ENCODE data around the gene NOS1AP. TPM values are rescaled to one million over a fixed set of nuclear protein-coding genes. Genes with fewer than 3 reads are reported as not detected.
A peak's percentile ranks its signal among the peaks of the same experiment; 100 is the strongest.

The NOS1AP gene
- total and polyA plus RNA-seq, 9 of the 15 experiments (the other 6 are each of a cell fraction or from before 2014, with no cell fraction given) = 0.07 to 1.5 (median 0.22) TPM

- TF ChIP-seq PBX2 (CRISPR knock-in tag; IDR thresholded peaks at IDR 0.05; ENCODE audit: low read depth) = no peak
- no peak for TF ChIP-seq PBX2 (tag; conservative IDR thresholded peaks at IDR 0.05; ENCODE audit: low read depth)
- TF ChIP-seq KLF10 (CRISPR knock-in tag; IDR thresholded peaks at IDR 0.05) = no peak
- TF ChIP-seq POLR2B (IDR thresholded peaks at IDR 0.05; ENCODE audit: low read depth, partially characterized antibody) = no peak
- 0 out of 2 replicates have a peak, but pooled peaks have one; percentile 32 for TF ChIP-seq SREBF2 (CRISPR knock-in tag; IDR thresholded peaks at IDR 0.05)
- no peak for TF ChIP-seq GTF2F1 (IDR thresholded peaks at IDR 0.05; ENCODE audit: low read depth, low read length)
- TF ChIP-seq ZNF449 (CRISPR knock-in tag; IDR thresholded peaks at IDR 0.05) = no peak
- no peak for TF ChIP-seq FOSL1 (tag; conservative IDR thresholded peaks at IDR 0.05)
- no peak for TF ChIP-seq ZNF696 (CRISPR knock-in tag; conservative IDR thresholded peaks at IDR 0.05)
- TF ChIP-seq TCFL5 (CRISPR knock-in tag; conservative IDR thresholded peaks at IDR 0.05) = no peak
- TF ChIP-seq GABPB2 (CRISPR knock-in tag; conservative IDR thresholded peaks at IDR 0.05) = no peak
- no peak for TF ChIP-seq MTA1 (IDR thresholded peaks at IDR 0.05; ENCODE audit: borderline replicate concordance)
- no peak for TF ChIP-seq CHD2 (IDR thresholded peaks at IDR 0.05; ENCODE audit: low read depth, low read length)
- TF ChIP-seq GTF3C2 (IDR thresholded peaks at IDR 0.05; ENCODE audit: borderline replicate concordance, extremely low read depth, insufficient read length) = no peak
- TF ChIP-seq HEY1 (CRISPR knock-in tag; IDR thresholded peaks at IDR 0.05; ENCODE audit: borderline replicate concordance) = no peak
- no peak for TF ChIP-seq GTF2E2 (tag; IDR thresholded peaks at IDR 0.05)
- TF ChIP-seq HMBOX1 (IDR thresholded peaks at IDR 0.05) = peak; percentile 46; the same call in 1 of the 2 replicates
- TF ChIP-seq FOXO4 (CRISPR knock-in tag; IDR thresholded peaks at IDR 0.05) = no peak
- 0 out of 2 replicates have a peak, but pooled peaks have one; percentile 19 for TF ChIP-seq CBFB (CRISPR knock-in tag; IDR thresholded peaks at IDR 0.05)
- TF ChIP-seq GABPA (tag; conservative IDR thresholded peaks at IDR 0.05; ENCODE audit: low read depth) = no peak
Measured at GRCh38 chr1:162389971-162390370, 320.5 kb downstream of the NOS1AP start (continued).
